Activated CD4-positive, alpha-beta memory T cell treated with anti-CD3 and anti-CD28 coated beads for 36 hours (primary cell): ENCODE measurements around the gene SHISAL1. TPM values are rescaled to one million over a fixed set of nuclear protein-coding genes. Genes with fewer than 3 reads are reported as not detected.

Experiments used
- CTCF ChIA-PET: fragments of 350-600 bp; sonication (Branson Sonifier 250); formaldehyde crosslinking; loops from one replicate; lab custom pipeline; 2021; ENCODE audit warnings: antibody characterized with exemption, inconsistent platforms; lab: Charles Lee
- POLR2A ChIA-PET: fragments of 350-600 bp; sonication (Branson Sonifier 250); formaldehyde crosslinking; loops from one replicate; lab custom pipeline; 2021; ENCODE audit warnings: antibody characterized with exemption; lab: Charles Lee
- DNase-seq: peaks from one replicate; pipeline ENCODE4 v3.0.0-alpha.2; 2020
- H3K27ac Mint-ChIP-seq: one replicate; pipeline ENCODE4 v1.8.0; 2021; ENCODE audit warnings: mixed read lengths
- H3K27me3 Mint-ChIP-seq: one replicate; pipeline ENCODE4 v1.8.0; 2021; ENCODE audit warnings: mixed read lengths
- H3K36me3 Mint-ChIP-seq: one replicate; pipeline ENCODE4 v1.8.0; 2021; ENCODE audit warnings: mixed read lengths
- H3K4me1 Mint-ChIP-seq: one replicate; pipeline ENCODE4 v1.8.0; 2021; ENCODE audit warnings: low read depth, mixed read lengths
- H3K4me3 Mint-ChIP-seq: one replicate; pipeline ENCODE4 v1.8.0; 2021; ENCODE audit warnings: mild to moderate bottlenecking, mixed read lengths
- H3K9me3 Mint-ChIP-seq: one replicate; pipeline ENCODE4 v1.8.0; 2021; ENCODE audit warnings: mixed read lengths
- intact Hi-C: fragments of 100-400 bp; cut with micrococcal nuclease; formaldehyde crosslinking; loops from one replicate; pipeline ENCODE4 v1.15.1; 2023
- total RNA-seq, 2 experiments: library from RNA; stranded (reverse); gene quantifications; one replicate each; pipeline ENCODE4 v1.2.3, GENCODE V29; 2021

SHISAL1 gene
- total RNA-seq, 2 experiments from 2014 or later: not detected

DNA sequence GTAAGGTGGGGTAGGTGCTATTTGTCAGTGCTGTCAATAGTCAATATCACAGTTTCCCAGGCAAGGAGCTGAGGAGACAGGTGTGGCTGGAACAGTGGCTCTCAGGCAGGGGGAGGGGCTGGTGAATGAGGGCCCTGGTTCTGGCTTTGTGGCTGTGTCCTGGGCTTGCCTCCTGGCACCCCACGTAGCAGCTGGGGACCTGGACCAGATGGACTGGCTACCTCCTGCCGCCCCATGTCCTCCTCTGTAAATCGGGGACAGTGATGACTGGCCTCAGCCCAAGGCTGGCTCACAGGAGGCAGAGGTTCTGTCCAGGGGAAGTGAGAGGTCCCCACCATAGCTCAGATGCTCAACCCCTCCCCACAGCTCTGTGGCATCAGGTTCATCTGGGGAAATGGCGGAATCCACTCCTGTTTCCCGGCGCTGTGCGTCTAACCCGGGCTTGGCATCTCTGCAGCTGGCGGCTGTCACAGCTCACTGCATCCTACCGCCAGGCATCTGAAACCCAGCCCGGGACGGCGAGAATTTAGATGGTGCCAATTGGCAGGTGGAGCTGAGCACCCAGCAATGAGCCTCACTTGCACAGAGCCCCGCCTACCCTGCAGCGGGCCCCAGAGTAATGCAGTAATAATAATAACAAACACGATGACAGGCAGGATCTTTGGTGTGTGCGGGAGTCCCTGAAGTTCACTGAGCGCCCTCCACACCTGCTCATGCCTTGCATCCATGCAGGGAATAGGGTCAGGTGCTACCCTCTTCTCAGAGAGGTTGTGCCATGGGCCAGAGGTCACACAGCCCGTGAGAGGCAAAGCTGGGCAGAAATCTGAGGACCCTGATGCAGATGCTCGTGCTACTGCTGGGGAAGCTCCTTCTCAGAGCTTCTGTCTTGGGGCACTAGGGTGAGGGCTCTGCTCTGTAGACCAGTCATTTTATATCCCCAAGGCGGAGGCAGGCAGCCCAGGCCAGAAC is 27.8 kb upstream of the SHISAL1 start:
- peaks cover 1% of the 10 kb centered on the region for H3K27me3 Mint-ChIP-seq
- H3K4me3 Mint-ChIP-seq: no peak overlapping the region
- POLR2A ChIA-PET: no interaction called here
- H3K9me3 Mint-ChIP-seq: no peaks in the 10 kb centered on the region
- CTCF ChIA-PET: no interaction called here
- intact Hi-C loops: no loop called here
- no peaks in the 10 kb centered on the region for H3K4me1 Mint-ChIP-seq
- no peak overlapping the region for H3K27ac Mint-ChIP-seq
- no peak for DNase-seq
- H3K36me3 Mint-ChIP-seq: no peaks in the 10 kb centered on the region

GRCh38 chr22:44338906-44339305 is 26.2 kb upstream of the SHISAL1 start:
- DNase-seq: no peak
- Mint-ChIP-seq H3K27me3 (peaks cover 1% of the 10 kb centered on the region), H3K4me1 (no peaks in the 10 kb centered on the region), H3K9me3 (no peaks in the 10 kb centered on the region), H3K27ac (no peak overlapping the region), H3K4me3 (no peak overlapping the region), H3K36me3 (no peaks in the 10 kb centered on the region)
- ChIA-PET POLR2A (no interaction called here), CTCF (interaction anchor here (1.1 kb wide), 1 partner anchor 229 kb away, joined by 3 read pairs; no protein-coding TSS in a partner anchor)
- intact Hi-C loops: loop anchor here (10.0 kb wide), 1 partner anchor 286 kb away; no protein-coding TSS in a partner anchor

GRCh38 chr22:44338177-44338810 is 25.5 kb upstream of the SHISAL1 start:
- no peaks in the 10 kb centered on the region for H3K36me3 Mint-ChIP-seq
- H3K4me1 Mint-ChIP-seq: no peaks in the 10 kb centered on the region
- no peaks in the 10 kb centered on the region for H3K9me3 Mint-ChIP-seq
- POLR2A ChIA-PET: no interaction called here
- peaks cover 1% of the 10 kb centered on the region for H3K27me3 Mint-ChIP-seq
- CTCF ChIA-PET: no interaction called here
- no peak overlapping the region for H3K27ac Mint-ChIP-seq
- intact Hi-C loops: loop anchor here (10.0 kb wide), 1 partner anchor 287 kb away; no protein-coding TSS in a partner anchor
- DNase-seq: no peak
- no peak overlapping the region for H3K4me3 Mint-ChIP-seq

DNA sequence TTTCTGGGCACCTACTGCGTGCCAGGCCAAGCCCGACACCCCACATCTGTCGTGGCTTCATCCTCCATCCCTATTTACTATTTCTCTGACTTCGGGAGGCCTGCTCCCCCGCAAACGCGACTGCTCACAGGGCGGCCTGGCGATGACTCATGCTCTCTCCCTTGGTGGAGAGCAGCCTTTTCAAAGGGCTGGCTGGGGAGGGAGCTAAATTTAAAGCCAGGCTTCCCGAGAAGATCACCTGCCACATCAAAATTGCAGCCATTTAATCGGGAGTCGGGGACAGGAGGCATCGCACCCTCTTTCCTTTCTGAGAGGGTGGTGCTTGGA is 24.9 kb upstream of the SHISAL1 start:
- ChIA-PET POLR2A (no interaction called here), CTCF (no interaction called here)
- no peaks in the 10 kb centered on the region for H3K4me1 Mint-ChIP-seq
- no peaks in the 10 kb centered on the region for H3K36me3 Mint-ChIP-seq
- intact Hi-C loops: loop anchor here (10.0 kb wide), 1 partner anchor 287 kb away; no protein-coding TSS in a partner anchor
- H3K4me3 Mint-ChIP-seq: no peak overlapping the region
- H3K9me3 Mint-ChIP-seq: no peaks in the 10 kb centered on the region
- DNase-seq: peak; percentile 33
- no peak overlapping the region for H3K27ac Mint-ChIP-seq
- peaks cover 4% of the 10 kb centered on the region for H3K27me3 Mint-ChIP-seq

- intact Hi-C loops: loop anchor here (10.0 kb wide), 1 partner anchor 288 kb away; no protein-coding TSS in a partner anchor
- CTCF ChIA-PET: no interaction called here
- POLR2A ChIA-PET: no interaction called here
- no peak overlapping the region for H3K4me3 Mint-ChIP-seq
- no peak overlapping the region for H3K27ac Mint-ChIP-seq
- peaks cover 8% of the 10 kb centered on the region for H3K27me3 Mint-ChIP-seq
- no peak for DNase-seq
- H3K4me1 Mint-ChIP-seq: peaks cover 2% of the 10 kb centered on the region
- no peaks in the 10 kb centered on the region for H3K36me3 Mint-ChIP-seq
- H3K9me3 Mint-ChIP-seq: no peaks in the 10 kb centered on the region
Observed at GRCh38 chr22:44336962-44337677, 24.4 kb upstream of the SHISAL1 start.

GRCh38 chr22:44335903-44336803 is 23.4 kb upstream of the SHISAL1 start:
- POLR2A ChIA-PET: no interaction called here
- CTCF ChIA-PET: interaction anchor here (0.6 kb wide), 1 partner anchor 231 kb away, joined by 3 read pairs; no protein-coding TSS in a partner anchor
- H3K27me3 Mint-ChIP-seq: peaks cover 11% of the 10 kb centered on the region
- no peaks in the 10 kb centered on the region for H3K9me3 Mint-ChIP-seq
- H3K36me3 Mint-ChIP-seq: no peaks in the 10 kb centered on the region
- no peak overlapping the region for H3K4me3 Mint-ChIP-seq
- no peak overlapping the region for H3K27ac Mint-ChIP-seq
- peak; percentile 45 for DNase-seq
- H3K4me1 Mint-ChIP-seq: peaks cover 5% of the 10 kb centered on the region
- intact Hi-C loops: loop anchor here (10.0 kb wide), 1 partner anchor 289 kb away; no protein-coding TSS in a partner anchor

GRCh38 chr22:44335066-44335839 is 22.5 kb upstream of the SHISAL1 start:
- intact Hi-C loops: loop anchor here (10.0 kb wide), 1 partner anchor 290 kb away; no protein-coding TSS in a partner anchor
- no peak overlapping the region for H3K27ac Mint-ChIP-seq
- peaks cover 5% of the 10 kb centered on the region for H3K4me1 Mint-ChIP-seq
- CTCF ChIA-PET: no interaction called here
- H3K4me3 Mint-ChIP-seq: no peak overlapping the region
- POLR2A ChIA-PET: no interaction called here
- peaks cover 13% of the 10 kb centered on the region for H3K27me3 Mint-ChIP-seq
- no peaks in the 10 kb centered on the region for H3K9me3 Mint-ChIP-seq
- DNase-seq: no peak
- no peaks in the 10 kb centered on the region for H3K36me3 Mint-ChIP-seq

GRCh38 chr22:44333847-44334635 is 21.3 kb upstream of the SHISAL1 start:
- H3K4me1 Mint-ChIP-seq: peaks cover 14% of the 10 kb centered on the region
- intact Hi-C loops: loop anchor here (10.0 kb wide), 1 partner anchor 291 kb away; no protein-coding TSS in a partner anchor
- H3K9me3 Mint-ChIP-seq: no peaks in the 10 kb centered on the region
- POLR2A ChIA-PET: no interaction called here
- no peaks in the 10 kb centered on the region for H3K36me3 Mint-ChIP-seq
- no peak for DNase-seq
- peaks cover 25% of the 10 kb centered on the region for H3K27me3 Mint-ChIP-seq
- CTCF ChIA-PET: no interaction called here
- H3K27ac Mint-ChIP-seq: no peak overlapping the region
- H3K4me3 Mint-ChIP-seq: no peak overlapping the region

GRCh38 chr22:44332946-44333345 is 20.2 kb upstream of the SHISAL1 start:
- Mint-ChIP-seq H3K27me3 (peaks cover 33% of the 10 kb centered on the region), H3K36me3 (no peaks in the 10 kb centered on the region), H3K9me3 (no peaks in the 10 kb centered on the region), H3K4me3 (no peak overlapping the region), H3K4me1 (peaks cover 14% of the 10 kb centered on the region), H3K27ac (no peak overlapping the region)
- POLR2A ChIA-PET: no interaction called here
- intact Hi-C loops: loop anchor here (10.0 kb wide), 1 partner anchor 292 kb away; no protein-coding TSS in a partner anchor
- CTCF ChIA-PET: no interaction called here
- no peak for DNase-seq
